ENCODE measurements around the gene KLF2.

DNA sequence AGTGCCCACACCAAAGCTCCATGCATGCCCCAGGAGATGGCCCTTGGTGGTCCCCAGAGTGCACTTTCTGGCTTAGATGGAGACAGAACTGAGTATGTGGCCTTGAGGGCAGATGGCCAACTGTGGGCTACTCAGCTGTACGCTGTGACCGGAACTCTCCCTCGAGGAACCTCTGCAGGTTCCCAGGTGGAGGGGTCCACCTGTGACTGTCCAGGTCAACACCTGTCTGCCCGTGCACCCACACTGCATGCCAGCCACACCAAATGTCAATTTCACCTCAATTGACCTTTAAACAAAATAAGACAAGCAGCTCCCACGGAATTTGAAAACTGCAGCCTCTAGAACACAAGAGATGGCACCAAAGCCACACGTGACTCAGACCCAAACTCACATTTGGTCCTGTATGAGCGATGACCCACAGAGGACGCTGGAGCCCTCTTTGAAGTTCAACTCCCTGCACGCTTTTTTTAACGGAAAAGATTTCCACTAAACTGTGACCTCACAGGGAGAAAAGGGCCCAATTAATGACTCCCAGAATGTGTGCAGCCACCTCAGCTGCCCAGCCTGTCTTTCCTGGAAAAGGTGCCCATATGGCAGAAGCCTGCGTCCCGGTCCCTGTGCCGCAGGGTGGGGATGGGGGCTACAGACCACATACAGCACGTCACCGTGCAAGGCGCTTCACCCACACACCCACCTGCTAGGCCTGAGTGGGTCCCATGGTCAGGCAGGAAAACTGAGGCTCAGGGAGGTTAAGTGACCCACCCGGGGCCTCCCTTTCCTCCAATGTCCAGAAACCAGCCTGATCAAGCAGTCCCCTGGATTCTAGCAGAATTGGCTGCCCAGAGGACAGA, 47.7 kb downstream of the KLF2 start:
- TF ChIP-seq, protein P1, sequence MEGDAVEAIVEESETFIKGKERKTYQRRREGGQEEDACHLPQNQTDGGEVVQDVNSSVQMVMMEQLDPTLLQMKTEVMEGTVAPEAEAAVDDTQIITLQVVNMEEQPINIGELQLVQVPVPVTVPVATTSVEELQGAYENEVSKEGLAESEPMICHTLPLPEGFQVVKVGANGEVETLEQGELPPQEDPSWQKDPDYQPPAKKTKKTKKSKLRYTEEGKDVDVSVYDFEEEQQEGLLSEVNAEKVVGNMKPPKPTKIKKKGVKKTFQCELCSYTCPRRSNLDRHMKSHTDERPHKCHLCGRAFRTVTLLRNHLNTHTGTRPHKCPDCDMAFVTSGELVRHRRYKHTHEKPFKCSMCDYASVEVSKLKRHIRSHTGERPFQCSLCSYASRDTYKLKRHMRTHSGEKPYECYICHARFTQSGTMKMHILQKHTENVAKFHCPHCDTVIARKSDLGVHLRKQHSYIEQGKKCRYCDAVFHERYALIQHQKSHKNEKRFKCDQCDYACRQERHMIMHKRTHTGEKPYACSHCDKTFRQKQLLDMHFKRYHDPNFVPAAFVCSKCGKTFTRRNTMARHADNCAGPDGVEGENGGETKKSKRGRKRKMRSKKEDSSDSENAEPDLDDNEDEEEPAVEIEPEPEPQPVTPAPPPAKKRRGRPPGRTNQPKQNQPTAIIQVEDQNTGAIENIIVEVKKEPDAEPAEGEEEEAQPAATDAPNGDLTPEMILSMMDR (IDR thresholded peaks at IDR 0.05), result no peak
- TF ChIP-seq POLR2A (IDR thresholded peaks at IDR 0.05), result no peak

All from uterus (tissue), 2 donors.